Measurements from ENCODE around the gene AIF1L.

Gene AIF1L

DNA sequence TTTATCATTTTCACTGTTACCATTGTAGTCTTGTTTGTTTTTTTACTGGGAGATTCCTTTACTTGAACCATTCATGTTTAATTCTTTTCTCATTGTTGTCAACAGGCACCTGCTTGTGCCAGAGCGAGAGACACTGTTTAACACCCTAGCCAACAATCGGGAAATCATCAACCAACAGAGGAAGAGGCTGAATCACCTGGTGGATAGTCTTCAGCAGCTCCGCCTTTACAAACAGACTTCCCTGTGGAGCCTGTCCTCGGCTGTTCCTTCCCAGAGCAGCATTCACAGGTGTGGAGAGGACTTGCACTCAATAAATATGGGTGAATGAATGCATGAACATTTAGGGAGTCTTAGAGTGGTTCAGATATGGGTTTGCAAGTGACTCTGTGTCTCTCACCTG lies 66.6 kb downstream of the AIF1L start:
- Histone ChIP-seq H3K9ac (ENCODE audit: low read length) (no peak overlapping the region), H3K4me2 (ENCODE audit: low read depth, low read length, poor library complexity, severe bottlenecking) (no peak overlapping the region), H2AFZ (ENCODE audit: low read depth, low read length, severe bottlenecking) (no peak overlapping the region), H3F3A (ENCODE audit: insufficient read depth) (no peaks in the 10 kb centered on the region; the same call in 1 of the 2 replicates), H3K36me3 (ENCODE audit: low read length) (peaks cover 33% of the 10 kb centered on the region; the same call in 1 of the 2 replicates), H3K79me2 (ENCODE audit: insufficient read depth, low read length) (no peaks in the 10 kb centered on the region), H3K9me2 (replicated peaks; ENCODE audit: insufficient read depth, low read length) (no peaks in the 10 kb centered on the region), H3K9me3 (ENCODE audit: insufficient read depth, low read length) (no peaks in the 10 kb centered on the region), H3K27ac (ENCODE audit: low read depth, low read length) (no peak overlapping the region), H4K20me1 (ENCODE audit: low read depth, low read length) (no peaks in the 10 kb centered on the region), H3K27me3 (ENCODE audit: low read length) (no peaks in the 10 kb centered on the region), H3K4me3 (ENCODE audit: insufficient read depth, low read length, poor library complexity, severe bottlenecking) (no peak overlapping the region)
- no peak for TF ChIP-seq EZH2phosphoT487 (conservative IDR thresholded peaks at IDR 0.05; ENCODE audit: low read length)

DNA sequence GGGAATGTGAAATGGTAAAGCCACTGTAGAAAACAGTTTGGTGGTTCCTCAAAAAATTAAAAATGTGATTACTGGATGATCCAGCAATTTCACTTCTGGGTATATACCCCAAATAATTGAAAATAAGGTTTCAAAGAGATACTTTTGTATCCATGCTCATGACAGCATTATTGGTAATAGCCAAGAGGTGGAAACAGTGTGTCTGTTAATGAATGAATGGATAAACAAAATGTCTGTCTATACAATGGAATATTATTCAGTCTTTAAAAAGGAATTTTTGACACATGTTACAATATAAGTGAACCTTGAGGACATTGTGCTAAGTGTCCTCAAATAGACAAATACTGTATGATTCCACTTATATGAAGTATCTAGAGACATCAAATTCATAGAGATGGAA lies 69.2 kb downstream of the AIF1L start:
- H3K79me2 ChIP-seq (ENCODE audit: insufficient read depth, low read length): peaks cover 5% of the 10 kb centered on the region; the same call in 1 of the 2 replicates
- H3K9me3 ChIP-seq (ENCODE audit: insufficient read depth, low read length): no peaks in the 10 kb centered on the region
- H3K36me3 ChIP-seq (ENCODE audit: low read length): peaks cover 30% of the 10 kb centered on the region; the same call in 1 of the 2 replicates
- H3K4me3 ChIP-seq (ENCODE audit: insufficient read depth, low read length, poor library complexity, severe bottlenecking): no peak overlapping the region
- no peak for TF ChIP-seq EZH2phosphoT487 (conservative IDR thresholded peaks at IDR 0.05; ENCODE audit: low read length)
- TF ChIP-seq, protein P1, sequence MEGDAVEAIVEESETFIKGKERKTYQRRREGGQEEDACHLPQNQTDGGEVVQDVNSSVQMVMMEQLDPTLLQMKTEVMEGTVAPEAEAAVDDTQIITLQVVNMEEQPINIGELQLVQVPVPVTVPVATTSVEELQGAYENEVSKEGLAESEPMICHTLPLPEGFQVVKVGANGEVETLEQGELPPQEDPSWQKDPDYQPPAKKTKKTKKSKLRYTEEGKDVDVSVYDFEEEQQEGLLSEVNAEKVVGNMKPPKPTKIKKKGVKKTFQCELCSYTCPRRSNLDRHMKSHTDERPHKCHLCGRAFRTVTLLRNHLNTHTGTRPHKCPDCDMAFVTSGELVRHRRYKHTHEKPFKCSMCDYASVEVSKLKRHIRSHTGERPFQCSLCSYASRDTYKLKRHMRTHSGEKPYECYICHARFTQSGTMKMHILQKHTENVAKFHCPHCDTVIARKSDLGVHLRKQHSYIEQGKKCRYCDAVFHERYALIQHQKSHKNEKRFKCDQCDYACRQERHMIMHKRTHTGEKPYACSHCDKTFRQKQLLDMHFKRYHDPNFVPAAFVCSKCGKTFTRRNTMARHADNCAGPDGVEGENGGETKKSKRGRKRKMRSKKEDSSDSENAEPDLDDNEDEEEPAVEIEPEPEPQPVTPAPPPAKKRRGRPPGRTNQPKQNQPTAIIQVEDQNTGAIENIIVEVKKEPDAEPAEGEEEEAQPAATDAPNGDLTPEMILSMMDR (IDR thresholded peaks at IDR 0.05; ENCODE audit: insufficient read depth, low read length, poor library complexity, severe bottlenecking): no peak
- no peak overlapping the region for H2AFZ ChIP-seq (ENCODE audit: low read depth, low read length, severe bottlenecking)
- H4K20me1 ChIP-seq (ENCODE audit: low read depth, low read length): no peaks in the 10 kb centered on the region
- no peak overlapping the region for H3K27ac ChIP-seq (ENCODE audit: low read depth, low read length)
- no peaks in the 10 kb centered on the region for H3K9me2 ChIP-seq (replicated peaks; ENCODE audit: insufficient read depth, low read length)
- no peaks in the 10 kb centered on the region for H3K27me3 ChIP-seq (ENCODE audit: low read length)
- H3K9ac ChIP-seq (ENCODE audit: low read length): no peak overlapping the region
- no peak overlapping the region for H3K4me2 ChIP-seq (ENCODE audit: low read depth, low read length, poor library complexity, severe bottlenecking)
- no peaks in the 10 kb centered on the region for H3F3A ChIP-seq (ENCODE audit: insufficient read depth)

DNA sequence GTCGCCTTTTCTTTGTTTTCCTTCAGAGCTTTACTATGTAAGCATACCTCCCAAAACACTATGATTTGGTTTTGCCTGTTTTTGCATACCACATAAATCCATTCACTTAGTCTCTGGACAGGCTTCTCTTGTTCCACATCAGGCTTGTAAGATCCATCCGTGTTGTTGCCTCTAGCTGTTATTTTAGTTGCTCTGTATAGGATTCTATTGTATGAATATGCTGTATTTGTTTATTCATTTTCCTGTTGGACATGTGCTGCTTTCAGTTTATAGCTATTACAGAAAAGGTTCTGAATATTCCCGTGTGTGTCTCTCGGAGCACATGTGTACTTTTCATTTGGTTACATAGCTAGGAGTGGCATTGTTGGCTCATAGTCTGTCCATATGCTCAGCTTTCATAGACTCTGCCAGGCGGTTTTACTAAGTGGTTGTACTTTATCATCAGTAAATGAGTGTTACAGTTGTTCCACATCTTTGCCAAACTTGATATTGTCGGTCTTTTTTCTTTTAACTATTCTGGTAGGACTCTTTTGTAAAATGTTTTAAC lies 70.9 kb downstream of the AIF1L start:
- Histone ChIP-seq H3K79me2 (ENCODE audit: insufficient read depth, low read length) (peaks cover 5% of the 10 kb centered on the region; the same call in 1 of the 2 replicates), H3F3A (ENCODE audit: insufficient read depth) (no peaks in the 10 kb centered on the region), H3K36me3 (ENCODE audit: low read length) (peaks cover 24% of the 10 kb centered on the region; the same call in 1 of the 2 replicates), H3K9me3 (ENCODE audit: insufficient read depth, low read length) (no peaks in the 10 kb centered on the region), H2AFZ (ENCODE audit: low read depth, low read length, severe bottlenecking) (no peak overlapping the region), H3K9ac (ENCODE audit: low read length) (no peak overlapping the region), H3K27ac (ENCODE audit: low read depth, low read length) (no peak overlapping the region), H3K27me3 (ENCODE audit: low read length) (no peaks in the 10 kb centered on the region), H3K9me2 (replicated peaks; ENCODE audit: insufficient read depth, low read length) (no peaks in the 10 kb centered on the region), H3K4me3 (ENCODE audit: insufficient read depth, low read length, poor library complexity, severe bottlenecking) (no peak overlapping the region), H3K4me2 (ENCODE audit: low read depth, low read length, poor library complexity, severe bottlenecking) (no peak overlapping the region), H4K20me1 (ENCODE audit: low read depth, low read length) (no peaks in the 10 kb centered on the region)
- TF ChIP-seq, protein P1 (IDR thresholded peaks at IDR 0.05; ENCODE audit: insufficient read depth, low read length, poor library complexity, severe bottlenecking): no peak
- TF ChIP-seq EZH2phosphoT487 (conservative IDR thresholded peaks at IDR 0.05; ENCODE audit: low read length): no peak

DNA sequence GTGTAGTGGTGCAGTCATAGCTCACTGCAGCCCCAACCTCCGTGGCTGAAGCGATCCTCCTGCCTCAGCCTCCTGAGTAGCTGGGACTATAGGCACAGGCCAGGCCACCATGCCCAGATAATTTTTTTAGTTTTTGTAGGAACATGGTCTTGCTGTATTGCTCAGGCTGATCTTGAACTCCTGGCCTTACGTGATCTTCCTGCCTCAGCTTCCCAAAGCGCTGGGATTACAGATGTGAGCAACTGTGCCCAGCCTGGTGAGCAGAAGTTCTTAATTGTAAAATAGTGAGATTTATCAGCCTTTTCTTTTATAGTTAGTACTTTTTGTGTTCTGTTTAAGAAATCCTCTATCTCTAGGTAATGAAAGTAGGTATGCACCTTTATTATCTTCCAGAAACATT lies 71.6 kb downstream of the AIF1L start:
- no peak for TF ChIP-seq EZH2phosphoT487 (conservative IDR thresholded peaks at IDR 0.05; ENCODE audit: low read length)
- TF ChIP-seq, protein P1 (IDR thresholded peaks at IDR 0.05; ENCODE audit: insufficient read depth, low read length, poor library complexity, severe bottlenecking): no peak
- Histone ChIP-seq H3K9me2 (replicated peaks; ENCODE audit: insufficient read depth, low read length) (no peaks in the 10 kb centered on the region), H3K4me2 (ENCODE audit: low read depth, low read length, poor library complexity, severe bottlenecking) (no peak overlapping the region), H3K4me3 (ENCODE audit: insufficient read depth, low read length, poor library complexity, severe bottlenecking) (no peak overlapping the region), H3F3A (ENCODE audit: insufficient read depth) (no peaks in the 10 kb centered on the region), H3K27ac (ENCODE audit: low read depth, low read length) (no peak overlapping the region), H2AFZ (ENCODE audit: low read depth, low read length, severe bottlenecking) (no peak overlapping the region), H3K79me2 (ENCODE audit: insufficient read depth, low read length) (peaks cover 5% of the 10 kb centered on the region; the same call in 1 of the 2 replicates), H3K9ac (ENCODE audit: low read length) (no peak overlapping the region), H3K36me3 (ENCODE audit: low read length) (peaks cover 24% of the 10 kb centered on the region; the same call in 1 of the 2 replicates), H4K20me1 (ENCODE audit: low read depth, low read length) (no peaks in the 10 kb centered on the region), H3K27me3 (ENCODE audit: low read length) (no peaks in the 10 kb centered on the region), H3K9me3 (ENCODE audit: insufficient read depth, low read length) (no peaks in the 10 kb centered on the region)
